HG03108 (cell line): Measurements from ENCODE around the gene HCN2.
"Not testable (repeated sequence)": the region's sequence is repeated elsewhere in the genome, so short reads cannot be mapped to it uniquely, and the experiment has no call there.

ENCODE experiments used
- ATAC-seq: cut with Tn5 transposase; IDR thresholded peaks from one replicate; pipeline ENCODE4 v1.9.1; 2021; ENCODE audit warnings: moderate library complexity; ENCODE audit not compliant: unreplicated experiment

Gene HCN2

GRCh38 chr19:602391-603301, 13.0 kb downstream of the HCN2 start:
- ATAC-seq = no peak

DNA sequence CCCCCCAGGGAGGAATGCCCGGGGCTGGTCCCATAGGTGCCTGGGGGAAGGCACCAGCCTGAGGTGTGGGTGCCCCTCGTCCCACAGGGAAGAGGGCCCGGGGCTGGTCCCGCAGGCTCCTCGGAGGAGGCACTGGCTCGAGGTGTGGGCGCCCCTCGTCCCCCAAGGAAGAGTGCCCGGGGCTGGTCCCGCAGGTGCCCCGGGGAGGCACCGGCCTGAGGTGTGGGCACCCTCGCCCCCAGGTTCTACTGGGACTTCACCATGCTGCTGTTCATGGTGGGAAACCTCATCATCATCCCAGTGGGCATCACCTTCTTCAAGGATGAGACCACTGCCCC, 13.6 kb downstream of the HCN2 start:
- ATAC-seq = not testable (repeated sequence)

- ATAC-seq = not testable (repeated sequence)
These were observed 14.1 kb downstream of the HCN2 start for GRCh38 chr19:603779-604178.

- no peak for ATAC-seq
These were observed 14.7 kb downstream of the HCN2 start for GRCh38 chr19:604355-604754.

- ATAC-seq = not testable (repeated sequence)
These were observed 15.6 kb downstream of the HCN2 start for GRCh38 chr19:605061-605971.

- no peak for ATAC-seq
These were observed 17.8 kb downstream of the HCN2 start for GRCh38 chr19:607301-608154.

GRCh38 chr19:608155-609003, 18.7 kb downstream of the HCN2 start:
- ATAC-seq = no peak

DNA sequence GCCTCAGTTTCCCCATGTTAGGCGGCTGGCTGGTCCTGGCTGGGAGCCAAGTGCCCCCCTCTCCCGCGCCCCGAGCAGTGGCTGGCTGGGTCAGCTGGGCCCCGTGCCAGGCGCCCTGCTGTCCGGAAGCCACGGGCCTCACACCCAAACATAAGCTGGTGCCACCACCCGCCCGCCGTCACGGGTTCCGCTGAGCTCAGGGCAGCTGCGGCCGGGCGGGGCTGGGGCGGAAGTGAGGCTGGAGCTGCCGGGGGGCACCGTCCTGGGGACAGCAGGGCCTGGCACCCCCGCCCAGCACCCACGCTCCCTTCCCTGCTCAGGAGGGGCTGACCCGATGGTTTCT, 19.3 kb downstream of the HCN2 start:
- no peak for ATAC-seq

DNA sequence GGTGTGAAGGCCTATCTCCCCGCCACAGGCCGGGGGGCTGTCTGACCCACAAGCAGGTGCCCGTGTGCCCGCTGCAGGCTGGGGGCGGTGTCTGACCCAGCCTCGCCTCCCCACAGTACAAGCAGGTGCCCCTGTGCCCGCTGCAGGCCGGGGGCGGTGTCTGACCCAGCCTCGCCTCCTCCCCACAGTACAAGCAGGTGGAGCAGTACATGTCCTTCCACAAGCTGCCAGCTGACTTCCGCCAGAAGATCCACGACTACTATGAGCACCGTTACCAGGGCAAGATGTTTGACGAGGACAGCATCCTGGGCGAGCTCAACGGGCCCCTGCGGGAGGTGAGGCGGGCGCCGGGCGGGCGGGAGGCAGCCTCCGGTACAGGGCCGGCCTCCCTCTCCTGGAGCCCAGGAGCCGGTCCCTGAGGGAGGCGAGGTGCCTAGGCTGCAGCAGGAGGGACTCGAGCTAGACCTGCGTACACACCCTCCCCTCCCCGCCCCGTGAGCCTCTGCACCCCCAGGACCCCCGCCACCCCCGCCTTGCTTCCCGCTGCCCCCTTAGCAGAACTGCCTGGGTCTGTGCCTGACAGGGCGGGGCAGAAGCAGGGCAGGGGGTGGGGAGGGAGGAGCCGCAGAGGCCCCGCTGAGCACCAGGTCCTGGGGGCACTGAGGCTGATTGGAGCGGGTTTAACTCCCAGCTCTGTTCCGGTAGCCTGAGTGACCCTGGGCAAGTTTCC, 20.6 kb downstream of the HCN2 start:
- no peak for ATAC-seq

DNA sequence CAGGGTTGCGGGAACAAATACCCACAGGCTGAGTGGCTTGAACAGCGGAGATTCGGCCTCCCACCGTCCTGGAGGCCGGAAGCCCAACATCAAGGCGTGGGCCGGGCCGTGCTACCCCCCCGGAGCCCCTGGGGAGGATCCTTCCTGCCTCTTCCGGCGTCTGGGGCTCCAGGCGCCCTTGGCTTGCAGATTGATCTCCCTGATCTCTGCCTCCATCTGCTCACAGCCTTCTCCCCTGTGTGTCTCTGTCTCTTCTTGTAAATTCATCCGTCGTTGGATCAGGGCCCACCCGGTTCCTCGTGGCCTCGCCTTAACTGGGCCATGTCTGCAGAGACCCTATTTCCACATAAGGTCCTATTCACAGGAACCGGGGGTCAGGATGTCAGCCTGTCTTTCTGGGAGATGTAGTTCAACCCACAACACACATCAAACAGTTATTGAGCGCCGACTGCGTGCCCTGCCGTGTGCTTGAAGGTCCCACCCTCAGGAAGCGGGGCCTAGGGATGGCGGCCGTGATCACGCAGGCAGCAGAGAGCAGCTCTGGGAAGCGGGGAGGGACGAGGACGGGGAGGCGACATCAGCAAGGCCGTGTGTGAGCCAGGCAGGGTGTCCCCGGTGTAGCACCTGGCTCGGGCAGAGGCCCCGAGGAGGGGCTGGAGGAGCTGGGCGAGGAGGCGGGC, 21.3 kb downstream of the HCN2 start:
- no peak for ATAC-seq

DNA sequence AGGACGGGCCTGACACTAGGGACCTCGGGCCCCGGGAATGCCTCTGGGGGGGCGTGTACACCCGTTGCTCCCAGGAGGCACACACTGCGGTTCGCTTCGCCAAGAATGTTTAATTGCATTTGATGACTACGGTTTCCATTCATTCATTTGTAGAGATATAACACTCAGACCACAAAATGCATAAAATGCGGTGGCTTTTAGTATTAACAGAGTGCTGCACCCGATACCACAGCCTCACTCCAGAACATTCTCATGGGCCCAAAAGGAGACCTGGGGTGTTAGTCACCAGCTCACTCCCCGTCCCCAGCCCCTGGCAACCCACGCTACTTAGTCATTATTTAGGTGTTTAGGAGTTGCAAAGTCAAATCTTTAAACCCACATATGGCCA, 21.8 kb downstream of the HCN2 start:
- no peak for ATAC-seq

- no peak for ATAC-seq
These were observed 23.3 kb downstream of the HCN2 start for GRCh38 chr19:612941-613340.

- no peak for ATAC-seq
These were observed 24.3 kb downstream of the HCN2 start for GRCh38 chr19:613732-614567.

- no peak for ATAC-seq
These were observed 25.9 kb downstream of the HCN2 start for GRCh38 chr19:615619-616018.

DNA sequence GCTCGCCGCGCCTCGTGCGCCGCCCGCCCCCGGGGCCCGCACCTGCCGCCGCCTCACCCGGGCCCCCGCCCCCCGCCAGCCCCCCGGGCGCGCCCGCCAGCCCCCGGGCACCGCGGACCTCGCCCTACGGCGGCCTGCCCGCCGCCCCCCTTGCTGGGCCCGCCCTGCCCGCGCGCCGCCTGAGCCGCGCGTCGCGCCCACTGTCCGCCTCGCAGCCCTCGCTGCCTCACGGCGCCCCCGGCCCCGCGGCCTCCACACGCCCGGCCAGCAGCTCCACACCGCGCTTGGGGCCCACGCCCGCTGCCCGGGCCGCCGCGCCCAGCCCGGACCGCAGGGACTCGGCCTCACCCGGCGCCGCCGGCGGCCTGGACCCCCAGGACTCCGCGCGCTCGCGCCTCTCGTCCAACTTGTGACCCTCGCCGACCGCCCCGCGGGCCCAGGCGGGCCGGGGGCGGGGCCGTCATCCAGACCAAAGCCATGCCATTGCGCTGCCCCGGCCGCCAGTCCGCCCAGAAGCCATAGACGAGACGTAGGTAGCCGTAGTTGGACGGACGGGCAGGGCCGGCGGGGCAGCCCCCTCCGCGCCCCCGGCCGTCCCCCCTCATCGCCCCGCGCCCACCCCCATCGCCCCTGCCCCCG, 26.5 kb downstream of the HCN2 start:
- ATAC-seq = no peak

- no peak for ATAC-seq
These were observed 27.3 kb downstream of the HCN2 start for GRCh38 chr19:616747-617526.
